Activated CD4-positive, alpha-beta T cell treated with anti-CD3 and anti-CD28 coated beads, Interleukin-2, amount 10 ng/mL, durations not matched to agents 24 days and 14 days (primary cell): ENCODE measurements around the gene TUB. TPM values are rescaled to one million over a fixed set of nuclear protein-coding genes. Genes with fewer than 3 reads are reported as not detected.
A peak's percentile ranks its signal among the peaks of the same experiment; 100 is the strongest.

Experiments
- DNase-seq: peaks from one replicate; pipeline ENCODE4 v3.0.0; 2022
- H3K27ac Mint-ChIP-seq: one replicate; pipeline ENCODE4 v1.8.0; 2022; ENCODE audit warnings: mild to moderate bottlenecking, mixed read lengths
- H3K27me3 Mint-ChIP-seq: one replicate; pipeline ENCODE4 v1.8.0; 2022; ENCODE audit warnings: mixed read lengths
- H3K36me3 Mint-ChIP-seq: one replicate; pipeline ENCODE4 v1.8.0; 2022; ENCODE audit warnings: low read depth, mild to moderate bottlenecking, mixed read lengths
- H3K4me1 Mint-ChIP-seq: one replicate; pipeline ENCODE4 v1.8.0; 2021; ENCODE audit warnings: mixed read lengths
- H3K4me3 Mint-ChIP-seq: one replicate; pipeline ENCODE4 v1.8.0; 2022; ENCODE audit warnings: mild to moderate bottlenecking, moderate library complexity, mixed read lengths
- H3K9me3 Mint-ChIP-seq: one replicate; pipeline ENCODE4 v1.8.0; 2021; ENCODE audit warnings: mixed read lengths
- intact Hi-C: fragments of 100-400 bp; cut with micrococcal nuclease; formaldehyde crosslinking; loops from one replicate; pipeline ENCODE4 v1.15.1; 2023
- total RNA-seq: library from RNA; stranded (reverse); gene quantifications from 2 replicates; pipeline ENCODE4 v1.2.3, GENCODE V29; 2022

Gene TUB
- total RNA-seq, 1 donor from 2014 or later: 0.30 TPM

GRCh38 chr11:8085011-8085645, 4.1 kb downstream of the TUB start:
- no peak for DNase-seq
- no peak overlapping the region for H3K4me3 Mint-ChIP-seq
- peaks cover 35% of the 10 kb centered on the region for H3K27me3 Mint-ChIP-seq
- no peaks in the 10 kb centered on the region for H3K9me3 Mint-ChIP-seq
- intact Hi-C loops: no loop called here
- H3K36me3 Mint-ChIP-seq: no peaks in the 10 kb centered on the region
- H3K27ac Mint-ChIP-seq: no peak overlapping the region
- no peaks in the 10 kb centered on the region for H3K4me1 Mint-ChIP-seq

- Mint-ChIP-seq H3K4me1 (no peaks in the 10 kb centered on the region), H3K9me3 (no peaks in the 10 kb centered on the region), H3K27ac (no peak overlapping the region), H3K36me3 (no peaks in the 10 kb centered on the region), H3K4me3 (no peak overlapping the region), H3K27me3 (peaks cover 27% of the 10 kb centered on the region)
- intact Hi-C loops: no loop called here
- no peak for DNase-seq
These were observed 5.0 kb downstream of the TUB start for GRCh38 chr11:8086001-8086479.

GRCh38 chr11:8086571-8086970, 5.6 kb downstream of the TUB start:
- Mint-ChIP-seq H3K9me3 (no peaks in the 10 kb centered on the region), H3K4me3 (no peak overlapping the region), H3K4me1 (no peaks in the 10 kb centered on the region), H3K27ac (no peak overlapping the region), H3K36me3 (no peaks in the 10 kb centered on the region), H3K27me3 (peaks cover 27% of the 10 kb centered on the region)
- intact Hi-C loops: no loop called here
- DNase-seq: no peak

- Mint-ChIP-seq H3K36me3 (no peaks in the 10 kb centered on the region), H3K27me3 (peaks cover 21% of the 10 kb centered on the region), H3K27ac (no peak overlapping the region), H3K9me3 (no peaks in the 10 kb centered on the region), H3K4me3 (no peak overlapping the region), H3K4me1 (no peaks in the 10 kb centered on the region)
- DNase-seq: no peak
- intact Hi-C loops: no loop called here
These were observed 6.2 kb downstream of the TUB start for GRCh38 chr11:8087185-8087584.

GRCh38 chr11:8087756-8088155, 6.7 kb downstream of the TUB start:
- Mint-ChIP-seq H3K27me3 (peaks cover 15% of the 10 kb centered on the region), H3K4me1 (peaks cover 3% of the 10 kb centered on the region), H3K4me3 (no peak overlapping the region), H3K9me3 (no peaks in the 10 kb centered on the region), H3K27ac (no peak overlapping the region), H3K36me3 (no peaks in the 10 kb centered on the region)
- intact Hi-C loops: no loop called here
- DNase-seq: no peak

- intact Hi-C loops: no loop called here
- H3K36me3 Mint-ChIP-seq: no peaks in the 10 kb centered on the region
- no peak overlapping the region for H3K27ac Mint-ChIP-seq
- H3K9me3 Mint-ChIP-seq: no peaks in the 10 kb centered on the region
- peaks cover 3% of the 10 kb centered on the region for H3K4me1 Mint-ChIP-seq
- H3K27me3 Mint-ChIP-seq: peaks cover 3% of the 10 kb centered on the region
- no peak for DNase-seq
- no peak overlapping the region for H3K4me3 Mint-ChIP-seq
These were observed 8.9 kb downstream of the TUB start for GRCh38 chr11:8089791-8090510.

- Mint-ChIP-seq H3K4me3 (no peak overlapping the region), H3K36me3 (no peaks in the 10 kb centered on the region), H3K27ac (no peak overlapping the region), H3K27me3 (peaks cover 2% of the 10 kb centered on the region), H3K4me1 (peaks cover 3% of the 10 kb centered on the region), H3K9me3 (no peaks in the 10 kb centered on the region)
- intact Hi-C loops: no loop called here
- DNase-seq: peak; percentile 61
These were observed 9.7 kb downstream of the TUB start for GRCh38 chr11:8090756-8091155.

GRCh38 chr11:8091721-8092120, 10.7 kb downstream of the TUB start:
- Mint-ChIP-seq H3K4me3 (no peak overlapping the region), H3K4me1 (peaks cover 3% of the 10 kb centered on the region), H3K27ac (no peak overlapping the region), H3K9me3 (no peaks in the 10 kb centered on the region), H3K36me3 (no peaks in the 10 kb centered on the region), H3K27me3 (no peaks in the 10 kb centered on the region)
- intact Hi-C loops: loop anchor here (1.0 kb wide), 1 partner anchor 85 kb away; no protein-coding TSS in a partner anchor
- no peak for DNase-seq

GRCh38 chr11:8092587-8093424, 11.8 kb downstream of the TUB start:
- intact Hi-C loops: loop anchor here (1.0 kb wide), 1 partner anchor 87 kb away; no protein-coding TSS in a partner anchor
- Mint-ChIP-seq H3K4me3 (no peak overlapping the region), H3K36me3 (no peaks in the 10 kb centered on the region), H3K27ac (no peak overlapping the region), H3K9me3 (no peaks in the 10 kb centered on the region), H3K27me3 (no peaks in the 10 kb centered on the region), H3K4me1 (peaks cover 3% of the 10 kb centered on the region)
- DNase-seq: peak; percentile 76

GRCh38 chr11:8093931-8094575, 13.0 kb downstream of the TUB start:
- H3K36me3 Mint-ChIP-seq: no peaks in the 10 kb centered on the region
- intact Hi-C loops: no loop called here
- H3K27ac Mint-ChIP-seq: no peak overlapping the region
- H3K4me3 Mint-ChIP-seq: no peak overlapping the region
- H3K27me3 Mint-ChIP-seq: no peaks in the 10 kb centered on the region
- peaks cover 3% of the 10 kb centered on the region for H3K4me1 Mint-ChIP-seq
- no peaks in the 10 kb centered on the region for H3K9me3 Mint-ChIP-seq
- no peak for DNase-seq

GRCh38 chr11:8094656-8095055, 13.6 kb downstream of the TUB start:
- no peak for DNase-seq
- Mint-ChIP-seq H3K27ac (no peak overlapping the region), H3K4me3 (no peak overlapping the region), H3K27me3 (no peaks in the 10 kb centered on the region), H3K4me1 (peaks cover 3% of the 10 kb centered on the region), H3K36me3 (no peaks in the 10 kb centered on the region), H3K9me3 (no peaks in the 10 kb centered on the region)
- intact Hi-C loops: no loop called here

- no peaks in the 10 kb centered on the region for H3K36me3 Mint-ChIP-seq
- H3K9me3 Mint-ChIP-seq: no peaks in the 10 kb centered on the region
- intact Hi-C loops: no loop called here
- no peak overlapping the region for H3K4me3 Mint-ChIP-seq
- DNase-seq: no peak
- peaks cover 3% of the 10 kb centered on the region for H3K4me1 Mint-ChIP-seq
- no peaks in the 10 kb centered on the region for H3K27me3 Mint-ChIP-seq
- H3K27ac Mint-ChIP-seq: no peak overlapping the region
These were observed 14.4 kb downstream of the TUB start for GRCh38 chr11:8095371-8095770.

GRCh38 chr11:8095806-8096522, 15.0 kb downstream of the TUB start:
- Mint-ChIP-seq H3K9me3 (no peaks in the 10 kb centered on the region), H3K27me3 (no peaks in the 10 kb centered on the region), H3K27ac (no peak overlapping the region), H3K4me1 (peaks cover 3% of the 10 kb centered on the region), H3K36me3 (no peaks in the 10 kb centered on the region), H3K4me3 (no peak overlapping the region)
- intact Hi-C loops: no loop called here
- no peak for DNase-seq
